ENCODE results near the gene CAND2.
"Not testable (repeated sequence)": the region's sequence is repeated elsewhere in the genome, so short reads cannot be mapped to it uniquely, and the experiment has no call there.

CAND2 gene

DNA sequence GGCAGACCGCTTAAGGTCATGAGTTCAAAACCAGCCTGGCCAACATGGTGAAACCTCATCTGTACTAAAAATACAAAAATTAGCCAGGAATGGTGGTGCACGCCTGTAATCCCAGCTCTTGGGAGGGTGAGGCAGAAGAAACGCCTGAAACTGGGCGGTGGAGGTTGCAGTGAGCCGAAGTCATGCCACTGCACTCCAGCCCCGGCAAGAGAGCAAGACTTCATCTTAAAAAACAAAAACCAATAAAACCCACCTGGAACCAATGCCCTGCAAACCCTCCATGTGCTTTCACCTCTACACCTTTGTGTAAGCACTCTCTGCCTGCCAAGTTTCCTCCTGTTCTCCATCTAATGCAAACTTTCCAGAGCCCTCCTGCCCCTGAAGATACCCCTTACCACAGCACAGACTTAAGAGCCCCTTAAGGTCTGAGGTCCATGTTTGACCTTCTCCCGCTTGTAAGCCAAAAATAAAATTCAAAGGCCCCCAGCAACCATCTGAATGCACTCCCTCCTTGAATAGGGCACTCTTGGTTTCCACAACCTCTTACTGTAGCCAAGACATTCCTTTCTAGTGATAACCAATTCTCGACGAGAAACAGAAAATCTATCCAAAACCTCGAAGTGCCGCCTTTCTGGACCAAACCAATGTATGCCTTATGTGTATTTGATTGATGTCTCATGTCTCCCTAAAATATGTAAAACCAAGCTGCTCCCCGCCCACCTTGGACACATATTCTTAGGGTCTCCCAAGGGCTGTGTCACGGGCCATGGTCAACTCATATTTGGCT lies 41.9 kb downstream of the CAND2 start:
- H3K4me1 ChIP-seq (ENCODE audit: control insufficient read depth, insufficient read depth, low read length, poor library complexity, severe bottlenecking): peaks cover 12% of the 10 kb centered on the region
- no peaks in the 10 kb centered on the region for H3K27me3 ChIP-seq (replicated peaks; ENCODE audit: control insufficient read depth, insufficient read depth, low read length, poor library complexity, severe bottlenecking)
- H3K27ac ChIP-seq (ENCODE audit: insufficient read depth, low read length, poor library complexity, severe bottlenecking): no peak overlapping the region
- DNase-seq: no peak
- no peaks in the 10 kb centered on the region for H3K9me3 ChIP-seq (ENCODE audit: control insufficient read depth, low read length)
- H3K4me3 ChIP-seq (ENCODE audit: insufficient read depth, low read depth, low read length, poor library complexity, severe bottlenecking): no peak overlapping the region
- peaks cover 65% of the 10 kb centered on the region for H3K36me3 ChIP-seq (ENCODE audit: control insufficient read depth, insufficient read depth, low read length)

DNA sequence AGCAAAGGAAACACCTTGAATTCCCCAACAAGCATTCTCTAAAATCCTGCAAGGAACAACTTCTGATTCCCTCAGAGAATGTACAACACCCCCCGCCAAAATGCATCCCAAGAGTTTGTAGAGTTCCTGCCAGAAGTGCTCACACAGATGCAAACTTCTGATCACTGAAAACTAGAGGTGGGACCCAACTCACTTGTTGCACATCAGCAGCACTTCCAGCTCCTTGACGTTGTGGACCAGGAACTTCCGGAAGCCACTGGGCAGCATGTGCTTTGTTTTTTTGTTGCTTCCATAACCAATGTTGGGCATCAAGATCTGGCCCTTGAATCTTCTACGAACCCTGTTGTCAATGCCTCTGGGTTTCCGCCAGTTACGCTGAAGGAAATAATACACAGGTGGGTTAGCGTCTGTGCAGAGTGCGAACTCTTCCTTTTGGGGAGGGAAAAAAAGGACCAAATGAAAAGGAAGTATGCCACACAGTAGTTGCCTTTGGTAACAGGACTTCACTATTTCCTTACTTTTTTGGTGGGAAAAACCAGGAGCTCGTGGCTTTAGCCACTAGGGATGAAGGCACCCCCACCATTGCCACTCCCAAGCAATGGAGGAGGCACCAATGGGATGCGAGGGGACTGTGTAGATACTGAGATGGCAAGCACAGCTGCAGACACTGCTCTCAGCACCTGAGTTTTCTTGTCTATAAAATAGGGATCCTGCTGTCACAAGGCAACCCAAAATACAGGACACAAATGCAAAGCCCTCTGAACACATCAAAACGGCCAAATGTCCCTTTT lies 42.9 kb downstream of the CAND2 start:
- Histone ChIP-seq H3K27ac (ENCODE audit: insufficient read depth, low read length, poor library complexity, severe bottlenecking) (peak overlapping the region; percentile 92), H3K27me3 (replicated peaks; ENCODE audit: control insufficient read depth, insufficient read depth, low read length, poor library complexity, severe bottlenecking) (no peaks in the 10 kb centered on the region), H3K36me3 (ENCODE audit: control insufficient read depth, insufficient read depth, low read length) (peaks cover 57% of the 10 kb centered on the region), H3K4me3 (ENCODE audit: insufficient read depth, low read depth, low read length, poor library complexity, severe bottlenecking) (peak overlapping the region; percentile 87), H3K9me3 (ENCODE audit: control insufficient read depth, low read length) (no peaks in the 10 kb centered on the region), H3K4me1 (ENCODE audit: control insufficient read depth, insufficient read depth, low read length, poor library complexity, severe bottlenecking) (peaks cover 12% of the 10 kb centered on the region)
- no peak for DNase-seq

- not testable (repeated sequence) for H3K9me3 ChIP-seq (ENCODE audit: control insufficient read depth, low read length); DNase-seq; H3K27me3 ChIP-seq (replicated peaks; ENCODE audit: control insufficient read depth, insufficient read depth, low read length, poor library complexity, severe bottlenecking)
- Histone ChIP-seq H3K4me3 (ENCODE audit: insufficient read depth, low read depth, low read length, poor library complexity, severe bottlenecking) (peak overlapping the region; percentile 87), H3K36me3 (ENCODE audit: control insufficient read depth, insufficient read depth, low read length) (peaks cover 49% of the 10 kb centered on the region), H3K4me1 (ENCODE audit: control insufficient read depth, insufficient read depth, low read length, poor library complexity, severe bottlenecking) (peaks cover 12% of the 10 kb centered on the region), H3K27ac (ENCODE audit: insufficient read depth, low read length, poor library complexity, severe bottlenecking) (peak overlapping the region; percentile 92)
Observed at GRCh38 chr3:12840148-12840547, 43.7 kb downstream of the CAND2 start.

DNA sequence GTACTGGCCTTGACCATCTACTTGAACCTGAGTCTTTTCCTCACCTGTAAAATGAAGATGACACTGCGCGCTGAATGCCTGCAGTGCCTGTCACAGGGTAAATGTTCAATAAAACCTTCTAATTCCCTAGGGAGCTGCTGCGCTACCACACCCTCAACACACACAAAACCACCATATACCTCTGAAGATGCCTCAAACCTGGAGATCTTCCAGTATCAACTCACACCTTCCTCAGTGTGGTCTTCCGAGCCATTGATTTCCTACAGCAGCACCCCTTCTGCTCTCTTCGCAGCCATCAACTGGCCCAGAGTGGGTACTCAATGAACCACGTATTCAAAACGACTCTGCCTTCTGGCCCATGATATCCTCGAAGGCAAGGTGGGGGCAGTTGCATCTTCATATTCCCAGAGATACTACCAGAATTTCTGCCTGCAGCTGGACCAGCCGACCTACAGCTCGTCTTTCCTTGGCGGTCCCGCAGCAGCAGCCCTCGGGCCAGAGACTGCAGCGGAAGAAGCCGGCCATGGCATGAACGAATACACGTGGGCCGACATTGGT lies 44.2 kb downstream of the CAND2 start:
- no peaks in the 10 kb centered on the region for H3K27me3 ChIP-seq (replicated peaks; ENCODE audit: control insufficient read depth, insufficient read depth, low read length, poor library complexity, severe bottlenecking)
- H3K9me3 ChIP-seq (ENCODE audit: control insufficient read depth, low read length): no peaks in the 10 kb centered on the region
- H3K27ac ChIP-seq (ENCODE audit: insufficient read depth, low read length, poor library complexity, severe bottlenecking): peak overlapping the region; percentile 92
- peak in 1 of 3 donors; percentile 2 for DNase-seq
- peak overlapping the region; percentile 87 for H3K4me3 ChIP-seq (ENCODE audit: insufficient read depth, low read depth, low read length, poor library complexity, severe bottlenecking)
- peaks cover 12% of the 10 kb centered on the region for H3K4me1 ChIP-seq (ENCODE audit: control insufficient read depth, insufficient read depth, low read length, poor library complexity, severe bottlenecking)
- peaks cover 44% of the 10 kb centered on the region for H3K36me3 ChIP-seq (ENCODE audit: control insufficient read depth, insufficient read depth, low read length)

DNA sequence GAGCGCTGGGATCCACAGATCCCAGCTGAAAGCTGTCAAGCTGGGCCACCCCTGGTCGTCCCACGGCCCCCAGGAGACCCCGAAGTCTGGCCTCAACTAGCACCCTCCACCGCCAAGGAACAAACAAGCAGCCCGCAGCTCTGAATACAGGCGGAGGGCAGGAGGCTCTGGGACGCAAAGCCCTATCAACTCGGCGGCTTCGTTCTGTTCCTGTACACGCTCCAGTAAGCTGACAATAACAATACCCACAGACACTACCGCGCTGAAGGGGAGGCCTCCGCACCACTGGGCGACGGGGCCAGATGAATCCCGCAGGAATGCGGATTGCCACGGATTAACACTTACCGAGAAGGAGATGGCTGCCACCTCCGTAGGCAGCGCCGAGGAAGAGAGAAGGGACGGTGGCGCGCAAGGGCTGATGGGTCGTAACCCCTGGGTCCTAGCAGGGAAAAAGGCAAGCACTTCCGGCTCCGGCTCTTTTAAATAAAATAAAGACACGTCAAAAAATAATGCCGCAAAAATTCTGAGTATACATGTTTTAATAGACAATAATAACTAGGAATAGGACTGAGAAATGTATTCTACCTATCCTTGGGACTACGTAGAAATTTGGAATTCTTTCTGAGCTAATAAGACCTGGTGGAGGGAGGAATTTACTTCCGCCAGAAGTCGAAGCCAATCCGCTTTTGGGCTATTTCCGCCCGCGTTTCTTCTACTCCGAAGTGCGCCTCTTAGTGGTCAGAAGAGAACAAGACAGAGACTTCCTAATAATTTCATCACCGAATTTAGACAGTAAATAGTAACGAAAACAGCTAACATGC lies 44.9 kb downstream of the CAND2 start, which contains the start of gene RPL32:
RPL32 (minus strand) TSS at position 417 of the 821 bp plus-strand sequence. CDS start 1,328 bp downstream, outside the sequence.
- Histone ChIP-seq H3K36me3 (ENCODE audit: control insufficient read depth, insufficient read depth, low read length) (peaks cover 37% of the 10 kb centered on the region), H3K27ac (ENCODE audit: insufficient read depth, low read length, poor library complexity, severe bottlenecking) (peak within 1 kb of the TSS; percentile 92), H3K4me3 (ENCODE audit: insufficient read depth, low read depth, low read length, poor library complexity, severe bottlenecking) (peak within 1 kb of the TSS; percentile 87), H3K9me3 (ENCODE audit: control insufficient read depth, low read length) (no peaks in the 10 kb centered on the region), H3K4me1 (ENCODE audit: control insufficient read depth, insufficient read depth, low read length, poor library complexity, severe bottlenecking) (peaks cover 12% of the 10 kb centered on the region), H3K27me3 (replicated peaks; ENCODE audit: control insufficient read depth, insufficient read depth, low read length, poor library complexity, severe bottlenecking) (no peaks in the 10 kb centered on the region)
- DNase-seq: peak; percentile 67 to 80 (median 75)

DNA sequence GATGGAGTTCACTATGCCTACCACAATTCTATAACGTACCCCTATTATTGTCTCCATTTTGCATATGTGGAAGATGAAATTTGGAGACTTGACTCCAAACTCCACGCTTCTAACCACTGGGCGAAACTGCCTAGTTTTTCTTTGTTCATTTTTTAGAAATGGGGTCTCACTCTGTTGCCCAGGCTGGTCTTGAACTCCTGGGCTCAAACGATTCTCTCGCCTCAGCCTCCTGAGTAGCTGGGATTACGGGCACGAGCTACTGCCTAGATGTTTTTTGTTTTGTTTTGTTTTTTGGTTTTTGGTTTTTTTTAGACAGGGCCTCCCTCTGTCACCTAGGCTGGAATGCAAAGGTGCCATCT lies 45.5 kb downstream of the CAND2 start:
- H3K9me3 ChIP-seq (ENCODE audit: control insufficient read depth, low read length): no peaks in the 10 kb centered on the region
- H3K4me3 ChIP-seq (ENCODE audit: insufficient read depth, low read depth, low read length, poor library complexity, severe bottlenecking): no peak overlapping the region
- H3K36me3 ChIP-seq (ENCODE audit: control insufficient read depth, insufficient read depth, low read length): peaks cover 31% of the 10 kb centered on the region
- H3K4me1 ChIP-seq (ENCODE audit: control insufficient read depth, insufficient read depth, low read length, poor library complexity, severe bottlenecking): peaks cover 12% of the 10 kb centered on the region
- H3K27ac ChIP-seq (ENCODE audit: insufficient read depth, low read length, poor library complexity, severe bottlenecking): peak overlapping the region; percentile 92
- DNase-seq: no peak
- H3K27me3 ChIP-seq (replicated peaks; ENCODE audit: control insufficient read depth, insufficient read depth, low read length, poor library complexity, severe bottlenecking): no peaks in the 10 kb centered on the region

DNA sequence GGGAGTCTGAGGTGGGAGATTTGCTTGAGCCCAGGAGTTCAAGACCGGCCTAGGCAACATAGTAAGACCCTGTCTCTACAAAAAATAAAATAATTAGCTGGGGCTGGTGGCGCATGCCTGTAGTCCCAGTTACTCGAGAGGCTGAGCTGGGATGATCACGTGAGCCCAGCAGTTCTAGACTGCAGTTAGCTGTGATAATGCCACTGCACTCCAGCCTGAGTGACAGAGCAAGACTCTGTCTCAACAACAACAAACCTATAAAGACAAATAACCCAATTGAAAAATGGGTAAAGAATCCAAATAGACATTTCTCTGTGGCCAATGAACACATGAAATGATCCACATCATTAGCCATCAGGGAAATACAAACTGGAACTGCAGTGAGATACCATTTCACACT lies 46.0 kb downstream of the CAND2 start:
- H3K36me3 ChIP-seq (ENCODE audit: control insufficient read depth, insufficient read depth, low read length): peaks cover 26% of the 10 kb centered on the region
- H3K27ac ChIP-seq (ENCODE audit: insufficient read depth, low read length, poor library complexity, severe bottlenecking): no peak overlapping the region
- no peaks in the 10 kb centered on the region for H3K9me3 ChIP-seq (ENCODE audit: control insufficient read depth, low read length)
- H3K27me3 ChIP-seq (replicated peaks; ENCODE audit: control insufficient read depth, insufficient read depth, low read length, poor library complexity, severe bottlenecking): no peaks in the 10 kb centered on the region
- no peak for DNase-seq
- H3K4me3 ChIP-seq (ENCODE audit: insufficient read depth, low read depth, low read length, poor library complexity, severe bottlenecking): no peak overlapping the region
- H3K4me1 ChIP-seq (ENCODE audit: control insufficient read depth, insufficient read depth, low read length, poor library complexity, severe bottlenecking): peaks cover 12% of the 10 kb centered on the region

DNA sequence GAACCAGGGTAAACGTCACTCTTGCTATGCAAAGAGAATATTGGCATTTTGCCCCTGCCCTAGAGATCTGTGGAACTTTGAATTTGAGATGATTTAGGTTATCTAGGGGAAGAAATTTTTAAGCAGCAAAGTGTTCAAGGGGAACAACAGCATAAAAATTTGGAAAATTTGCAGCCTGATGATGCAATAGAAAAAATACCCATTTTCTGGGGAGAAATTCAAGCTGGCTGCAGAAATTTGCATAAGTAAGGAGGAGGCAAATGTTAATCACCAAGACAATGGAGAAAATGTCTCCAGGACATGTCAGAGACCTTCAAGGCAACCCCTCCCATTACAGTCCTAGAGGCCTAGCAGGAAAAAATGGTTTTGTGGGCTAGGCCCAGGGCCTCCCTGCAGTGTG lies 49.3 kb downstream of the CAND2 start:
- Histone ChIP-seq H3K27ac (ENCODE audit: insufficient read depth, low read length, poor library complexity, severe bottlenecking) (no peak overlapping the region), H3K36me3 (ENCODE audit: control insufficient read depth, insufficient read depth, low read length) (no peaks in the 10 kb centered on the region), H3K4me1 (ENCODE audit: control insufficient read depth, insufficient read depth, low read length, poor library complexity, severe bottlenecking) (no peaks in the 10 kb centered on the region), H3K9me3 (ENCODE audit: control insufficient read depth, low read length) (no peaks in the 10 kb centered on the region), H3K4me3 (ENCODE audit: insufficient read depth, low read depth, low read length, poor library complexity, severe bottlenecking) (no peak overlapping the region), H3K27me3 (replicated peaks; ENCODE audit: control insufficient read depth, insufficient read depth, low read length, poor library complexity, severe bottlenecking) (no peaks in the 10 kb centered on the region)
- DNase-seq: no peak

DNA sequence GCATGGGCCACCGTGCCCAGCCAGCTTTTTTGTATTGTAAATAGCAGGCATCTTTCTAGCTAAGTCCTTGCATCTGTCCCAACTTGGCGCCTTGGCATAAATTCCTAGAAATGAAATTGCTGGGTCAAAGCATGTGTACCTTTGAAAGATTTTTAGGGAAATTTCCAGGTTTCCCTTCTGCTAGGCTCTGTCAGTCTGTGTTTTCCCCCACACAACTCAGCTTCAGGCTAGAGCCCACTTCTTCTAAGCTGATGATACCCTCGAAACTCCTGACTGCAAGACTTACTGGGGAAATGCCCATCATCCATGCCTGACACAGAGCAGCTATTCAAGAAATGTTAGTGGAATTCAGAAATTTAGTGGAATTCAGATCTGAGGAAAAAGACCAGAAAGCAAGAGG lies 55.7 kb downstream of the CAND2 start:
- Histone ChIP-seq H3K27ac (ENCODE audit: insufficient read depth, low read length, poor library complexity, severe bottlenecking) (no peak overlapping the region), H3K4me3 (ENCODE audit: insufficient read depth, low read depth, low read length, poor library complexity, severe bottlenecking) (no peak overlapping the region), H3K9me3 (ENCODE audit: control insufficient read depth, low read length) (no peaks in the 10 kb centered on the region), H3K36me3 (ENCODE audit: control insufficient read depth, insufficient read depth, low read length) (no peaks in the 10 kb centered on the region), H3K27me3 (replicated peaks; ENCODE audit: control insufficient read depth, insufficient read depth, low read length, poor library complexity, severe bottlenecking) (no peaks in the 10 kb centered on the region), H3K4me1 (ENCODE audit: control insufficient read depth, insufficient read depth, low read length, poor library complexity, severe bottlenecking) (no peaks in the 10 kb centered on the region)
- DNase-seq: no peak
